ENCODE measurements around the gene SLC2A1. TPM values are rescaled to one million over a fixed set of nuclear protein-coding genes. Genes with fewer than 3 reads are reported as not detected.

Gene SLC2A1
- total and polyA plus RNA-seq, 9 of the 15 experiments (the other 6 are each of a cell fraction or from before 2014, with no cell fraction given) = 12.6 to 153 (median 48.0) TPM

- TF ChIP-seq ZNF592 (IDR thresholded peaks at IDR 0.05) = peak; percentile 95
- TF ChIP-seq ETV5 (CRISPR knock-in tag; IDR thresholded peaks at IDR 0.05; ENCODE audit: low read depth) = 0 out of 2 replicates have a peak, but pooled peaks have one; percentile 24
- 0 out of 2 replicates have a peak, but pooled peaks have one; percentile 63 for TF ChIP-seq ZNF644 (tag; IDR thresholded peaks at IDR 0.05; ENCODE audit: low read depth)
- no peak for TF ChIP-seq SLC30A9 (CRISPR knock-in tag; IDR thresholded peaks at IDR 0.05)
- TF ChIP-seq ZZZ3 (IDR thresholded peaks at IDR 0.05) = no peak
- TF ChIP-seq MNT (conservative IDR thresholded peaks at IDR 0.05) = peak; percentile 54 to 85; a peak in 3 of 4 replicates
- TF ChIP-seq ETV1 (tag; conservative IDR thresholded peaks at IDR 0.05; ENCODE audit: low read depth) = peak; percentile 47; the same call in 1 of the 2 replicates
- peak; percentile 27; the same call in 1 of the 2 replicates for TF ChIP-seq EGR1 (conservative IDR thresholded peaks at IDR 0.05)
- TF ChIP-seq CSDE1 (IDR thresholded peaks at IDR 0.05) = no peak
- TF ChIP-seq XRCC5 (IDR thresholded peaks at IDR 0.05; ENCODE audit: low read depth, low read length) = no peak
- TF ChIP-seq MAFK (IDR thresholded peaks at IDR 0.05; ENCODE audit: low read length) = peak; percentile 93
Observed at GRCh38 chr1:42941640-42942330, 16.9 kb downstream of the SLC2A1 start (continued).
